ENCODE data around the gene HENMT1.
A peak's percentile ranks its signal among the peaks of the same experiment; 100 is the strongest.

Gene HENMT1

DNA sequence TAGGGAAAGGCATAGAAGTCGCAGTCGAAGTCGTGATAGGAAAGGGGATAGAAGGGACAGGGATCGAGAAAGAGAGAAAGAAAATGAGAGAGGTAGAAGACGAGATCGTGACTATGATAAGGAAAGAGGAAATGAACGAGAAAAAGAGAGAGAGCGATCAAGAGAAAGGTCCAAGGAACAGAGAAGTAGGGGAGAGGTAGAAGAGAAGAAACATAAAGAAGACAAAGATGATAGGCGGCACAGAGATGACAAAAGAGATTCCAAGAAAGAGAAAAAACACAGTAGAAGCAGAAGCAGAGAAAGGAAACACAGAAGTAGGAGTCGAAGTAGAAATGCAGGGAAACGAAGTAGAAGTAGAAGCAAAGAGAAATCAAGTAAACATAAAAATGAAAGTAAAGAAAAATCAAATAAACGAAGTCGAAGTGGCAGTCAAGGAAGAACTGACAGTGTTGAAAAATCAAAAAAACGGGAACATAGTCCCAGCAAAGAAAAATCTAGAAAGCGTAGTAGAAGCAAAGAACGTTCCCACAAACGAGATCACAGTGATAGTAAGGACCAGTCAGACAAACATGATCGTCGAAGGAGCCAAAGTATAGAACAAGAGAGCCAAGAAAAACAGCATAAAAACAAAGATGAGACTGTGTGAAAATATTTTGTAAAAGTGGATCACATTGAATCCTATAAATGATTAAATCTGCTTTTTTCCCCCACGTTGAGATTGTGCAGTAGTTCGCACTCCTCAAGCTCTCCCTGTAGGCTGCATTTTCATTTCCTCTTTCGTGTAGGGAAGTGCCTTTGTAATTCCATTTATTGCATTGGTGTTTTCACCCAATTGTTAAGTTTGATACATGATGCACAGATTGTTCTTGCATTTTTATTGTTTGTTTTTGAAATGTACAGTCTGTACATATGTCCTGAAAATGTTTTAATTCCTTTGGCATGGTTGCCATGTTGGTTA lies 38.8 kb upstream of the HENMT1 start (continued):
- TF ChIP-seq ZNF76 (tag by site-specific recombination; IDR thresholded peaks at IDR 0.05; ENCODE audit: borderline replicate concordance, low read depth), result no peak

DNA sequence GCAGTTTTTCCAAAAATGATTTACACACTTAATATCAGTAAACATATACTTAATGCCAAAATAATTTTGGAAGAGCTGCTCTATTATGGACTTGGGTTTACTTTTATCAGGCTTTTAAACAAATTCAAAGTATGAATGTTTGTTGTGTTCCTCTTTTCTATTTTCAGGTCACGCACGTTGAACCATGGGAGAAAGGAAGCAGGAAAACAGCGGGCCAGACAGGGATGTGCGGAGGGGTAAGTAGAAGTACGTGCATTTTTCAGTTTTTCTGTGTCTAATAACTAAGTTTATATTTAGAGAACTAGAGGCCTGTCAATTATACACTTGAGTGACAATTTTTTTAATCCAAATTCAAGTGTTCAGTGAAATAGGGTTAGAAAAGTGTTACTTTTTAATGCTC lies 34.6 kb upstream of the HENMT1 start:
- Histone ChIP-seq H3K4me3 (ENCODE audit: low read depth, low read length) (no peak overlapping the region), H3K9me3 (ENCODE audit: control insufficient read depth, insufficient read depth, low read depth, low read length) (no peaks in the 10 kb centered on the region), H3K36me3 (ENCODE audit: control insufficient read depth in 2 of 2, insufficient read depth in 1 of 2, low read length in 2 of 2) (peaks cover 47 to 66% of the 10 kb centered on the region in 2 experiments), H3K27ac (ENCODE audit: extremely low read depth, low read depth, low read length) (no peak overlapping the region), H3K4me1 (ENCODE audit: control insufficient read depth, insufficient read depth, low read length) (0 out of 2 replicates have a peak, but pooled peaks cover 3% of the 10 kb centered on the region)
- ChIA-PET POLR2A (no interaction called here), CTCF (interaction anchor here (0.7 to 0.9 kb wide), 3 partner anchors 14 to 229 kb away, joined by 3 to 4 read pairs (median 3); no protein-coding TSS in a partner anchor)
- TF ChIP-seq ZNF221 (tag by site-specific recombination; IDR thresholded peaks at IDR 0.05; ENCODE audit: borderline replicate concordance), result no peak
- TF ChIP-seq ZNF274 (IDR thresholded peaks at IDR 0.05; ENCODE audit: low read length), result no peak
- no peak for TF ChIP-seq ZNF274 (tag by site-specific recombination; IDR thresholded peaks at IDR 0.05; ENCODE audit: borderline replicate concordance)
- TF ChIP-seq, protein P1, sequence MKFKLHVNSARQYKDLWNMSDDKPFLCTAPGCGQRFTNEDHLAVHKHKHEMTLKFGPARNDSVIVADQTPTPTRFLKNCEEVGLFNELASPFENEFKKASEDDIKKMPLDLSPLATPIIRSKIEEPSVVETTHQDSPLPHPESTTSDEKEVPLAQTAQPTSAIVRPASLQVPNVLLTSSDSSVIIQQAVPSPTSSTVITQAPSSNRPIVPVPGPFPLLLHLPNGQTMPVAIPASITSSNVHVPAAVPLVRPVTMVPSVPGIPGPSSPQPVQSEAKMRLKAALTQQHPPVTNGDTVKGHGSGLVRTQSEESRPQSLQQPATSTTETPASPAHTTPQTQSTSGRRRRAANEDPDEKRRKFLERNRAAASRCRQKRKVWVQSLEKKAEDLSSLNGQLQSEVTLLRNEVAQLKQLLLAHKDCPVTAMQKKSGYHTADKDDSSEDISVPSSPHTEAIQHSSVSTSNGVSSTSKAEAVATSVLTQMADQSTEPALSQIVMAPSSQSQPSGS (tag by site-specific recombination; IDR thresholded peaks at IDR 0.05; ENCODE audit: low read depth), result no peak
- no peak for TF ChIP-seq SETDB1 (IDR thresholded peaks at IDR 0.05; ENCODE audit: insufficient read length, low read length)
- TF ChIP-seq MZF1 (tag by site-specific recombination; IDR thresholded peaks at IDR 0.05; ENCODE audit: borderline replicate concordance), result no peak
- TF ChIP-seq ZNF302 (tag by site-specific recombination; IDR thresholded peaks at IDR 0.05; ENCODE audit: low read depth), result no peak
- TF ChIP-seq, protein P2, sequence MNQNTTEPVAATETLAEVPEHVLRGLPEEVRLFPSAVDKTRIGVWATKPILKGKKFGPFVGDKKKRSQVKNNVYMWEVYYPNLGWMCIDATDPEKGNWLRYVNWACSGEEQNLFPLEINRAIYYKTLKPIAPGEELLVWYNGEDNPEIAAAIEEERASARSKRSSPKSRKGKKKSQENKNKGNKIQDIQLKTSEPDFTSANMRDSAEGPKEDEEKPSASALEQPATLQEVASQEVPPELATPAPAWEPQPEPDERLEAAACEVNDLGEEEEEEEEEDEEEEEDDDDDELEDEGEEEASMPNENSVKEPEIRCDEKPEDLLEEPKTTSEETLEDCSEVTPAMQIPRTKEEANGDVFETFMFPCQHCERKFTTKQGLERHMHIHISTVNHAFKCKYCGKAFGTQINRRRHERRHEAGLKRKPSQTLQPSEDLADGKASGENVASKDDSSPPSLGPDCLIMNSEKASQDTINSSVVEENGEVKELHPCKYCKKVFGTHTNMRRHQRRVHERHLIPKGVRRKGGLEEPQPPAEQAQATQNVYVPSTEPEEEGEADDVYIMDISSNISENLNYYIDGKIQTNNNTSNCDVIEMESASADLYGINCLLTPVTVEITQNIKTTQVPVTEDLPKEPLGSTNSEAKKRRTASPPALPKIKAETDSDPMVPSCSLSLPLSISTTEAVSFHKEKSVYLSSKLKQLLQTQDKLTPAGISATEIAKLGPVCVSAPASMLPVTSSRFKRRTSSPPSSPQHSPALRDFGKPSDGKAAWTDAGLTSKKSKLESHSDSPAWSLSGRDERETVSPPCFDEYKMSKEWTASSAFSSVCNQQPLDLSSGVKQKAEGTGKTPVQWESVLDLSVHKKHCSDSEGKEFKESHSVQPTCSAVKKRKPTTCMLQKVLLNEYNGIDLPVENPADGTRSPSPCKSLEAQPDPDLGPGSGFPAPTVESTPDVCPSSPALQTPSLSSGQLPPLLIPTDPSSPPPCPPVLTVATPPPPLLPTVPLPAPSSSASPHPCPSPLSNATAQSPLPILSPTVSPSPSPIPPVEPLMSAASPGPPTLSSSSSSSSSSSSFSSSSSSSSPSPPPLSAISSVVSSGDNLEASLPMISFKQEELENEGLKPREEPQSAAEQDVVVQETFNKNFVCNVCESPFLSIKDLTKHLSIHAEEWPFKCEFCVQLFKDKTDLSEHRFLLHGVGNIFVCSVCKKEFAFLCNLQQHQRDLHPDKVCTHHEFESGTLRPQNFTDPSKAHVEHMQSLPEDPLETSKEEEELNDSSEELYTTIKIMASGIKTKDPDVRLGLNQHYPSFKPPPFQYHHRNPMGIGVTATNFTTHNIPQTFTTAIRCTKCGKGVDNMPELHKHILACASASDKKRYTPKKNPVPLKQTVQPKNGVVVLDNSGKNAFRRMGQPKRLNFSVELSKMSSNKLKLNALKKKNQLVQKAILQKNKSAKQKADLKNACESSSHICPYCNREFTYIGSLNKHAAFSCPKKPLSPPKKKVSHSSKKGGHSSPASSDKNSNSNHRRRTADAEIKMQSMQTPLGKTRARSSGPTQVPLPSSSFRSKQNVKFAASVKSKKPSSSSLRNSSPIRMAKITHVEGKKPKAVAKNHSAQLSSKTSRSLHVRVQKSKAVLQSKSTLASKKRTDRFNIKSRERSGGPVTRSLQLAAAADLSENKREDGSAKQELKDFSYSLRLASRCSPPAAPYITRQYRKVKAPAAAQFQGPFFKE (tag by site-specific recombination; IDR thresholded peaks at IDR 0.05; ENCODE audit: borderline replicate concordance), result no peak
- TF ChIP-seq ZBTB7A (tag by site-specific recombination; IDR thresholded peaks at IDR 0.05; ENCODE audit: low read depth), result no peak

DNA sequence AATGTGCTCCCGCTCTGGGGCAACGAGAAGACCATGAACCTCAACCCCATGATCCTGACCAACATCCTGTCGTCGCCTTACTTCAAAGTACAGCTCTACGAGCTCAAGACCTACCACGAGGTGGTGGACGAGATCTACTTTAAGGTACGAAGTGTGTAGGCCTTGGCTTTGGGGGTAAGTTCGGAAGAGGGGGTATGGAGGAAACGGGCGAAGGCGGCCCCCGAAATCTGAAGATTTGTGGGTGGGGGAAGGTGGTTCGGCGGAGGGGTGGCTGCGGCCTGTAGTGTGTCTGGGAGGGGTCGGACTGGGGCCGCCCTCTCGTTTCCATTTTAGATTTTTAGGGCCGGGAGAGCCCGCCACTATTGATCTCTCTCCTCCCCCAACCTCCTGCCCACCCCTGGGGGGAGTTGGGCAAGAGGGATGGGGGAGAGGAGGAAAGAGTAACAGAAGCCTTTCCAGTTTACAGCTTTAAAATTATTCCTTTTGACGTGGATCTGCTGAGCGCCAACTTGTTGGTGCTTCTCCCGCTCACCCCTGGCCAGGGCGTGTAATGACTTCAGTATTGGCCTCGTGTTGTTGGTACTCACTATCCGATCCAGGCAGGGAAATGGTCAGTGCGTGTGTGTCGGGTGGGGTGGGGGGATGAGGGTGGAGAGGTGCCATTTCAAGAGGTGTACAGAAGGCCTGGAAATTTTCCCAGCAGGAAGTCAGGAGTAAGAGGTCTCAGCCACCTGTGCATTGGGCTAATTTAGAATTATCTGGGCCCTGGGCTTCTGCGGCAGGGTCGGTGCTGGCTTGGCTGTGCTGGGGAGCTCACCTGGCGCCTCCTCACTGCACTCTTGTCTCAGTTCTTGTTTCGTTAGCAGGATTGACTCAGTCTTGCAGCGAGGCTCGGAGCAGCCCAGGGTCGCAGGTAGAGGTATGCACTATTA lies 32.1 kb upstream of the HENMT1 start:
- POLR2A ChIA-PET, result interaction anchor here (0.8 to 3.0 kb wide), 18 partner anchors 11 to 492 kb away, joined by 3 to 33 read pairs (median 6); partner anchors contain the start of genes CLCC1, EEIG2, FNDC7 and SLC25A24
- Histone ChIP-seq H3K9me3 (ENCODE audit: control insufficient read depth, insufficient read depth, low read depth, low read length) (no peaks in the 10 kb centered on the region), H3K4me1 (ENCODE audit: control insufficient read depth, insufficient read depth, low read length) (0 out of 2 replicates have a peak, but pooled peaks cover 3% of the 10 kb centered on the region), H3K36me3 (ENCODE audit: control insufficient read depth in 2 of 2, insufficient read depth in 1 of 2, low read length in 2 of 2) (peaks cover 23 to 40% of the 10 kb centered on the region in 2 experiments), H3K27ac (ENCODE audit: extremely low read depth, low read depth, low read length) (peak overlapping the region; percentile 81), H3K4me3 (ENCODE audit: low read depth, low read length) (peak overlapping the region; percentile 72)
- CTCF ChIA-PET, result interaction anchor here (0.6 to 1.5 kb wide), 8 partner anchors 46 to 1667 kb away, joined by 3 to 7 read pairs (median 3); no protein-coding TSS in a partner anchor
- TF ChIP-seq ZNF600 (tag by site-specific recombination; IDR thresholded peaks at IDR 0.05), result peak; percentile 27; the same call in 1 of the 2 replicates
- TF ChIP-seq, protein P3, sequence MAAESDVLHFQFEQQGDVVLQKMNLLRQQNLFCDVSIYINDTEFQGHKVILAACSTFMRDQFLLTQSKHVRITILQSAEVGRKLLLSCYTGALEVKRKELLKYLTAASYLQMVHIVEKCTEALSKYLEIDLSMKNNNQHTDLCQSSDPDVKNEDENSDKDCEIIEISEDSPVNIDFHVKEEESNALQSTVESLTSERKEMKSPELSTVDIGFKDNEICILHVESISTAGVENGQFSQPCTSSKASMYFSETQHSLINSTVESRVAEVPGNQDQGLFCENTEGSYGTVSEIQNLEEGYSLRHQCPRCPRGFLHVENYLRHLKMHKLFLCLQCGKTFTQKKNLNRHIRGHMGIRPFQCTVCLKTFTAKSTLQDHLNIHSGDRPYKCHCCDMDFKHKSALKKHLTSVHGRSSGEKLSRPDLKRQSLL (tag by site-specific recombination; IDR thresholded peaks at IDR 0.05), result no peak
- TF ChIP-seq, protein P4, sequence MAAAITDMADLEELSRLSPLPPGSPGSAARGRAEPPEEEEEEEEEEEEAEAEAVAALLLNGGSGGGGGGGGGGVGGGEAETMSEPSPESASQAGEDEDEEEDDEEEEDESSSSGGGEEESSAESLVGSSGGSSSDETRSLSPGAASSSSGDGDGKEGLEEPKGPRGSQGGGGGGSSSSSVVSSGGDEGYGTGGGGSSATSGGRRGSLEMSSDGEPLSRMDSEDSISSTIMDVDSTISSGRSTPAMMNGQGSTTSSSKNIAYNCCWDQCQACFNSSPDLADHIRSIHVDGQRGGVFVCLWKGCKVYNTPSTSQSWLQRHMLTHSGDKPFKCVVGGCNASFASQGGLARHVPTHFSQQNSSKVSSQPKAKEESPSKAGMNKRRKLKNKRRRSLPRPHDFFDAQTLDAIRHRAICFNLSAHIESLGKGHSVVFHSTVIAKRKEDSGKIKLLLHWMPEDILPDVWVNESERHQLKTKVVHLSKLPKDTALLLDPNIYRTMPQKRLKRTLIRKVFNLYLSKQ (tag by site-specific recombination; IDR thresholded peaks at IDR 0.05; ENCODE audit: borderline replicate concordance), result no peak
- TF ChIP-seq, protein P5, sequence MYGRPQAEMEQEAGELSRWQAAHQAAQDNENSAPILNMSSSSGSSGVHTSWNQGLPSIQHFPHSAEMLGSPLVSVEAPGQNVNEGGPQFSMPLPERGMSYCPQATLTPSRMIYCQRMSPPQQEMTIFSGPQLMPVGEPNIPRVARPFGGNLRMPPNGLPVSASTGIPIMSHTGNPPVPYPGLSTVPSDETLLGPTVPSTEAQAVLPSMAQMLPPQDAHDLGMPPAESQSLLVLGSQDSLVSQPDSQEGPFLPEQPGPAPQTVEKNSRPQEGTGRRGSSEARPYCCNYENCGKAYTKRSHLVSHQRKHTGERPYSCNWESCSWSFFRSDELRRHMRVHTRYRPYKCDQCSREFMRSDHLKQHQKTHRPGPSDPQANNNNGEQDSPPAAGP (tag by site-specific recombination; IDR thresholded peaks at IDR 0.05), result 0 out of 2 replicates have a peak, but pooled peaks have one; percentile 12
- 0 out of 2 replicates have a peak, but pooled peaks have one; percentile 53 for TF ChIP-seq SCRT1 (tag by site-specific recombination; IDR thresholded peaks at IDR 0.05; ENCODE audit: borderline replicate concordance)

Measured in HEK293 (cell line).